ENCODE data around the gene KNG1. TPM values are rescaled to one million over a fixed set of nuclear protein-coding genes. Genes with fewer than 3 reads are reported as not detected.

Gene KNG1
- total and polyA plus RNA-seq, 2 experiments from 2014 or later = 57.4 to 109 TPM

DNA sequence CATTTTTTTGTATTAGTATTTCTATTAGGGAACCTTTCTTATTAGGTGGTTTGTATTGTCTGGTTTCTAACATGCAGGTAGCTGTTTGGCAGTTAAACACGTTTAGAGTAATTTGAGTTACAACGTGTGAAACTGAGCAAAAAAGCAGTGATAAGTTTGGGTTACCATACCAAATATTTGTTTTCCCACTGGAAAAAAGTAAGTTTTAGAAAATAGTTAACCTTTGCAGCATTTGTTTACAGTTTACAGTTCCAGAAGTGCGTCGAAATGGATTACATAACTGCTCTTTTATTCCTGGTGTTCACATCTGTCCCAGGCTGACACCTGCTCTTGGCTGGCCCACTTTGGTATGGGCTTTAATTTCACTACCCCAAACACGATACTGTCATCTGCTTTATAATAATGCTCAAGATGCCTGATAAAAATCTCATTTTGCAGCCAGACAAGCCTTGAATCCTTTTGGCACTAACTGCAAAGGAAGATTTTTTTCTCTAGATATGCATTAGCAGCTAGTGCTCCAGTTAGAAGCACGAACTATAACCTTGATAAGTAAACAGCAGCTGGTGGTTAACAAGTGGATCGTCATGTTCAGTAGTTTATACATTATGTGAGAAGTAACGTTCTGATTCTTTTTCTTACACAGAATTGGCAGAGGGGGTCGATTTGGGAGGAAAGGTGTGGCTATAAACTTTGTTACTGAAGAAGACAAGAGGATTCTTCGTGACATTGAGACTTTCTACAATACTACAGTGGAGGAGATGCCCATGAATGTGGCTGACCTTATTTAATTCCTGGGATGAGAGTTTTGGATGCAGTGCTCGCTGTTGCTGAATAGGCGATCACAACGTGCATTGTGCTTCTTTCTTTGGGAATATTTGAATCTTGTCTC, 71.6 kb downstream of the KNG1 start:
- Histone ChIP-seq H3K36me3 (replicated peaks; ENCODE audit: insufficient read depth, low read depth) (peaks cover 28% of the 10 kb centered on the region), H2AFZ (no peak overlapping the region), H3K4me1 (ENCODE audit: insufficient read depth) (peaks cover 30% of the 10 kb centered on the region), H3K27ac (no peak overlapping the region), H3K79me2 (peaks cover 46% of the 10 kb centered on the region), H3K9me3 (ENCODE audit: low read depth) (no peaks in the 10 kb centered on the region), H3K9me2 (replicated peaks; ENCODE audit: insufficient read depth) (no peaks in the 10 kb centered on the region), H3K27me3 (no peaks in the 10 kb centered on the region), H3K4me2 (peak overlapping the region; percentile 94), H4K20me1 (ENCODE audit: insufficient read depth, poor library complexity, severe bottlenecking) (peaks cover 63% of the 10 kb centered on the region), H3K4me3 (no peak overlapping the region)
- TF ChIP-seq EZH2phosphoT487 (IDR thresholded peaks at IDR 0.05; ENCODE audit: low read depth, severe bottlenecking, unreplicated experiment) (no peak), EZH2 (IDR thresholded peaks at IDR 0.05; ENCODE audit: borderline replicate concordance) (no peak)
- TF ChIP-seq, protein P1, sequence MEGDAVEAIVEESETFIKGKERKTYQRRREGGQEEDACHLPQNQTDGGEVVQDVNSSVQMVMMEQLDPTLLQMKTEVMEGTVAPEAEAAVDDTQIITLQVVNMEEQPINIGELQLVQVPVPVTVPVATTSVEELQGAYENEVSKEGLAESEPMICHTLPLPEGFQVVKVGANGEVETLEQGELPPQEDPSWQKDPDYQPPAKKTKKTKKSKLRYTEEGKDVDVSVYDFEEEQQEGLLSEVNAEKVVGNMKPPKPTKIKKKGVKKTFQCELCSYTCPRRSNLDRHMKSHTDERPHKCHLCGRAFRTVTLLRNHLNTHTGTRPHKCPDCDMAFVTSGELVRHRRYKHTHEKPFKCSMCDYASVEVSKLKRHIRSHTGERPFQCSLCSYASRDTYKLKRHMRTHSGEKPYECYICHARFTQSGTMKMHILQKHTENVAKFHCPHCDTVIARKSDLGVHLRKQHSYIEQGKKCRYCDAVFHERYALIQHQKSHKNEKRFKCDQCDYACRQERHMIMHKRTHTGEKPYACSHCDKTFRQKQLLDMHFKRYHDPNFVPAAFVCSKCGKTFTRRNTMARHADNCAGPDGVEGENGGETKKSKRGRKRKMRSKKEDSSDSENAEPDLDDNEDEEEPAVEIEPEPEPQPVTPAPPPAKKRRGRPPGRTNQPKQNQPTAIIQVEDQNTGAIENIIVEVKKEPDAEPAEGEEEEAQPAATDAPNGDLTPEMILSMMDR (IDR thresholded peaks at IDR 0.05; ENCODE audit: poor library complexity) = no peak
- DNase-seq (ENCODE audit: low spot score) = no peak
- WGBS (ENCODE audit: low lambda C conversion rate, missing lambda C conversion rate) = 78% methylated on average over 13 of the region's 13 CpGs

DNA sequence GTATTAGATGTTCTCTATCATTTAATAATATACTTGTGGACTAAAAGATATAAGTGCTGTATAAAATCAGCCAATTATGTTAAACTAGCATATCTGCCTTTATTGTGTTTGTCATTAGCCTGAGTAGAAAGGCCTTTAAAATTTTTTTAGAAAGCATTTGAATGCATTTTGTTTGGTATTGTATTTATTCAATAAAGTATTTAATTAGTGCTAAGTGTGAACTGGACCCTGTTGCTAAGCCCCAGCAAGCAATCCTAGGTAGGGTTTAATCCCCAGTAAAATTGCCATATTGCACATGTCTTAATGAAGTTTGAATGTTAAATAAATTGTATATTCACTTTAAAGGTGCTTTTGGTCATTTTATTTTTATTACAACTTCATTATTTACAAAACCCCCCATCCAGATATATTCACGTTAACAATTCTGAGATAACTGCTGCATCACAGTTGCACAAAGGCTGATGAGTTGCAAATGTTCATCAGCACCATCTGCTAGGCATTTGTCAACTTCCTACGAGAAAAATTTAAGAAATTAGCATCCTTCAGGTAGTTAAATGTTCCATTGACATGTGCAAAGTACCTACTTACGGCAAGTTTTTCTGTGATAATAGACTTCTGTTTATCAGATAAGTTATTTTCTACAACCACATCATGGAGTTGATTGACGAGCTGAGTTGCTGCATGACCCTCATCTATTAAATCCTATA, 72.5 kb downstream of the KNG1 start:
- peaks cover 30% of the 10 kb centered on the region for H3K4me1 ChIP-seq (ENCODE audit: insufficient read depth)
- H3K9me2 ChIP-seq (replicated peaks; ENCODE audit: insufficient read depth) = no peaks in the 10 kb centered on the region
- DNase-seq (ENCODE audit: low spot score) = no peak
- H3K79me2 ChIP-seq = peaks cover 36% of the 10 kb centered on the region
- no peak overlapping the region for H3K4me3 ChIP-seq
- no peak overlapping the region for H2AFZ ChIP-seq
- H3K36me3 ChIP-seq (replicated peaks; ENCODE audit: insufficient read depth, low read depth) = peaks cover 24% of the 10 kb centered on the region
- peak overlapping the region; percentile 38 for H3K27ac ChIP-seq
- TF ChIP-seq EZH2 (IDR thresholded peaks at IDR 0.05; ENCODE audit: borderline replicate concordance) (no peak), EZH2phosphoT487 (IDR thresholded peaks at IDR 0.05; ENCODE audit: low read depth, severe bottlenecking, unreplicated experiment) (no peak)
- TF ChIP-seq, protein P1 (IDR thresholded peaks at IDR 0.05; ENCODE audit: poor library complexity) = no peak
- H4K20me1 ChIP-seq (ENCODE audit: insufficient read depth, poor library complexity, severe bottlenecking) = peaks cover 56% of the 10 kb centered on the region
- 50% methylated on average over 4 of the region's 4 CpGs for WGBS (ENCODE audit: low lambda C conversion rate, missing lambda C conversion rate)
- H3K9me3 ChIP-seq (ENCODE audit: low read depth) = no peaks in the 10 kb centered on the region
- no peaks in the 10 kb centered on the region for H3K27me3 ChIP-seq
- H3K4me2 ChIP-seq = no peak overlapping the region

DNA sequence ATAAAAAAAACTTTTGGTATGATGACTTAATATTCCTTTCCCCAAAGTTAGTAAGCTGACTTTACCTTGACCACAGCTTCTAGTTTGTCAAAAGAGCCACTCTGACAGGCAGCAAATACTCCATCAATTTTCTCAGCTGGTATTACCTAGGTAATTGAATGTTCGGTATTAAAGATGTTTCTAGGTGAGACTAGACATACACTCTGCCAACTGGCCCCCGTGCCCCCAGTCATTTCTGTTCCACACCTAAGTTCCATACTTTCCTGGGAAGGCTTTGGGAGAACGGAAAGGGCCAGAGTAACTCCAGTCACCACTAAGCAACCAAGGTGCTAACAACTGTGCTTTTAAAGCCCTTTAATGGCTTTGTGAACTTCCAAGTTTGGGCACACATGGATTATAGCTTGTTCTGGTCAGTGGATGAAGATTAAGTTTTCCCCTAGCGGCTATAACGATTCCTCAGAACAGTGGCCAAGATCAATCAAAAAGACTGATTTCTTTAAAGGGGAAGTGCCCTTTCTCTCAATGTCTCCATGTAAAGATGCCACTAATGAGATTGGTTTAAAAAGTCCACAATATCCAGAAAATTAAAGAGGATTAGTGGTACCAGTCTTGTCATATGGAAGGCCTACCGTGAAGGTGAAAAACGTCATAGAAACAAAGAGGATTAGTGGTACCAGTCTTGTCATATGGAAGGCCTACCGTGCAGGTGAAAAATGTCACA, 73.3 kb downstream of the KNG1 start:
- no peaks in the 10 kb centered on the region for H3K27me3 ChIP-seq
- no peak overlapping the region for H3K4me2 ChIP-seq
- peaks cover 26% of the 10 kb centered on the region for H3K4me1 ChIP-seq (ENCODE audit: insufficient read depth)
- peaks cover 49% of the 10 kb centered on the region for H4K20me1 ChIP-seq (ENCODE audit: insufficient read depth, poor library complexity, severe bottlenecking)
- no peaks in the 10 kb centered on the region for H3K9me2 ChIP-seq (replicated peaks; ENCODE audit: insufficient read depth)
- peaks cover 17% of the 10 kb centered on the region for H3K36me3 ChIP-seq (replicated peaks; ENCODE audit: insufficient read depth, low read depth)
- H3K9me3 ChIP-seq (ENCODE audit: low read depth) = no peaks in the 10 kb centered on the region
- H3K79me2 ChIP-seq = peaks cover 29% of the 10 kb centered on the region
- H3K4me3 ChIP-seq = no peak overlapping the region
- whole genome bisulfite sequencing (ENCODE audit: low lambda C conversion rate, missing lambda C conversion rate) = 67% methylated on average over 8 of the region's 8 CpGs
- peak overlapping the region; percentile 38 for H3K27ac ChIP-seq
- TF ChIP-seq EZH2phosphoT487 (IDR thresholded peaks at IDR 0.05; ENCODE audit: low read depth, severe bottlenecking, unreplicated experiment) = no peak
- TF ChIP-seq, protein P1 (IDR thresholded peaks at IDR 0.05; ENCODE audit: poor library complexity) = no peak
- TF ChIP-seq EZH2 (IDR thresholded peaks at IDR 0.05; ENCODE audit: borderline replicate concordance) = no peak
- DNase-seq (ENCODE audit: low spot score) = no peak
- H2AFZ ChIP-seq = no peak overlapping the region

MicroRNA genes within 50 kb of the gene (microRNA counts, 767-probe panel; counts per million panel counts)
- not detected for microRNA hsa-miR-1248

Small RNA genes within 50 kb of the gene (microRNA-seq; reads per million reads assigned to microRNA genes)
- gene MIR1248 = 9.8 reads per million, percentile 24 among the genes with 10 or more reads in this experiment

Small RNA genes within 50 kb of the gene (small RNA-seq; reads per million reads assigned to genes)
- gene RF00092 (not detected), gene RNU6-1105P (not detected), gene SNORA4 (not detected), gene SNORA63 (not detected), gene SNORA81 (not detected), gene SNORD2 (not detected)

Other genes starting within 250 kb of the KNG1 start
- gene CRYGS, start 173.0 kb upstream of the KNG1 start, total RNA-seq = 0.92 and 1.9 TPM in 2 replicates
- gene CRYGS, start 173.0 kb upstream of the KNG1 start, polyA plus RNA-seq = 0.89 and 2.2 TPM in 2 replicates
- 13.1 and 13.4 TPM in 2 replicates for gene TBCCD1, start 150.0 kb upstream of the KNG1 start, total RNA-seq
- 13.5 and 14.9 TPM in 2 replicates for gene TBCCD1, start 150.0 kb upstream of the KNG1 start, polyA plus RNA-seq
- 103 and 115 TPM in 2 replicates for gene DNAJB11, start 146.6 kb upstream of the KNG1 start, total RNA-seq
- gene DNAJB11, start 146.6 kb upstream of the KNG1 start, polyA plus RNA-seq = 148 and 149 TPM in 2 replicates
- 559 and 660 TPM in 2 replicates for gene AHSG, start 104.3 kb upstream of the KNG1 start, total RNA-seq
- 328 and 568 TPM in 2 replicates for gene AHSG, start 104.3 kb upstream of the KNG1 start, polyA plus RNA-seq
- 5.7 and 7.2 TPM in 2 replicates for gene FETUB, start 77.0 kb upstream of the KNG1 start, total RNA-seq
- 3.2 and 5.8 TPM in 2 replicates for gene FETUB, start 77.0 kb upstream of the KNG1 start, polyA plus RNA-seq
- gene HRG, start 51.3 kb upstream of the KNG1 start, total RNA-seq = 1.7 and 3.8 TPM in 2 replicates
- 2.1 and 5.7 TPM in 2 replicates for gene HRG, start 51.3 kb upstream of the KNG1 start, polyA plus RNA-seq
- gene EIF4A2, start 66.2 kb downstream of the KNG1 start, total RNA-seq = 558 and 589 TPM in 2 replicates
- 155 and 195 TPM in 2 replicates for gene EIF4A2, start 66.2 kb downstream of the KNG1 start, polyA plus RNA-seq
- 24.8 and 28.6 TPM in 2 replicates for gene RFC4, start 89.1 kb downstream of the KNG1 start, total RNA-seq
- gene RFC4, start 89.1 kb downstream of the KNG1 start, polyA plus RNA-seq = 14.9 and 22.3 TPM in 2 replicates
- gene ADIPOQ, start 125.4 kb downstream of the KNG1 start, total RNA-seq = not detected in 2 replicates
- not detected in 2 replicates for gene ADIPOQ, start 125.4 kb downstream of the KNG1 start, polyA plus RNA-seq
- 109 and 136 TPM in 2 replicates for gene ST6GAL1, start 213.2 kb downstream of the KNG1 start, total RNA-seq
- gene ST6GAL1, start 213.2 kb downstream of the KNG1 start, polyA plus RNA-seq = 36.6 and 57.5 TPM in 2 replicates

All from hepatocyte (in vitro differentiated cells).